ENCODE data around the gene CAMTA1.
A peak's percentile ranks its signal among the peaks of the same experiment; 100 is the strongest.

The CAMTA1 gene

GRCh38 chr1:7470904-7471638 is 685.8 kb downstream of the CAMTA1 start:
- 0 out of 2 replicates have a peak, but pooled peaks have one; percentile 31 for TF ChIP-seq SNAI2 (CRISPR knock-in tag; IDR thresholded peaks at IDR 0.05)
- TF ChIP-seq CSDC2 (CRISPR knock-in tag; IDR thresholded peaks at IDR 0.05), result no peak
- TF ChIP-seq ISL1 (CRISPR knock-in tag; IDR thresholded peaks at IDR 0.05), result no peak
- TF ChIP-seq ZFP30 (CRISPR knock-in tag; IDR thresholded peaks at IDR 0.05), result no peak
- TF ChIP-seq TOX (CRISPR knock-in tag; IDR thresholded peaks at IDR 0.05; ENCODE audit: borderline replicate concordance), result no peak
- TF ChIP-seq POU6F1 (CRISPR knock-in tag; IDR thresholded peaks at IDR 0.05; ENCODE audit: borderline replicate concordance, low read depth), result no peak
- TF ChIP-seq PPARA (CRISPR knock-in tag; IDR thresholded peaks at IDR 0.05; ENCODE audit: borderline replicate concordance), result no peak
- TF ChIP-seq PATZ1 (CRISPR knock-in tag; IDR thresholded peaks at IDR 0.05; ENCODE audit: borderline replicate concordance), result no peak
- no peak for TF ChIP-seq ZNF565 (CRISPR knock-in tag; conservative IDR thresholded peaks at IDR 0.05; ENCODE audit: low read depth)
- no peak for TF ChIP-seq ZNF70 (CRISPR knock-in tag; IDR thresholded peaks at IDR 0.05)
- TF ChIP-seq ZNF8 (CRISPR knock-in tag; IDR thresholded peaks at IDR 0.05), result no peak
- no peak for TF ChIP-seq BACH2 (CRISPR knock-in tag; IDR thresholded peaks at IDR 0.05; ENCODE audit: borderline replicate concordance)
- TF ChIP-seq ARNTL (CRISPR knock-in tag; IDR thresholded peaks at IDR 0.05; ENCODE audit: borderline replicate concordance, low read depth), result no peak
- no peak for TF ChIP-seq TCF4 (CRISPR knock-in tag; IDR thresholded peaks at IDR 0.05; ENCODE audit: borderline replicate concordance)
- no peak for TF ChIP-seq CREB5 (CRISPR knock-in tag; IDR thresholded peaks at IDR 0.05; ENCODE audit: low read depth)
- TF ChIP-seq ZC3H10 (CRISPR knock-in tag; IDR thresholded peaks at IDR 0.05), result peak; percentile 46; the same call in 1 of the 2 replicates
- no peak for TF ChIP-seq GLIS3 (CRISPR knock-in tag; IDR thresholded peaks at IDR 0.05)
- TF ChIP-seq RARB (CRISPR knock-in tag; IDR thresholded peaks at IDR 0.05), result no peak
- TF ChIP-seq, protein P1, sequence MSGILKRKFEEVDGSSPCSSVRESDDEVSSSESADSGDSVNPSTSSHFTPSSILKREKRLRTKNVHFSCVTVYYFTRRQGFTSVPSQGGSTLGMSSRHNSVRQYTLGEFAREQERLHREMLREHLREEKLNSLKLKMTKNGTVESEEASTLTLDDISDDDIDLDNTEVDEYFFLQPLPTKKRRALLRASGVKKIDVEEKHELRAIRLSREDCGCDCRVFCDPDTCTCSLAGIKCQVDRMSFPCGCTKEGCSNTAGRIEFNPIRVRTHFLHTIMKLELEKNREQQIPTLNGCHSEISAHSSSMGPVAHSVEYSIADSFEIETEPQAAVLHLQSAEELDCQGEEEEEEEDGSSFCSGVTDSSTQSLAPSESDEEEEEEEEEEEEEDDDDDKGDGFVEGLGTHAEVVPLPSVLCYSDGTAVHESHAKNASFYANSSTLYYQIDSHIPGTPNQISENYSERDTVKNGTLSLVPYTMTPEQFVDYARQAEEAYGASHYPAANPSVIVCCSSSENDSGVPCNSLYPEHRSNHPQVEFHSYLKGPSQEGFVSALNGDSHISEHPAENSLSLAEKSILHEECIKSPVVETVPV (CRISPR knock-in tag; IDR thresholded peaks at IDR 0.05), result no peak
- TF ChIP-seq OSR1 (CRISPR knock-in tag; IDR thresholded peaks at IDR 0.05), result no peak
- TF ChIP-seq, protein P2, sequence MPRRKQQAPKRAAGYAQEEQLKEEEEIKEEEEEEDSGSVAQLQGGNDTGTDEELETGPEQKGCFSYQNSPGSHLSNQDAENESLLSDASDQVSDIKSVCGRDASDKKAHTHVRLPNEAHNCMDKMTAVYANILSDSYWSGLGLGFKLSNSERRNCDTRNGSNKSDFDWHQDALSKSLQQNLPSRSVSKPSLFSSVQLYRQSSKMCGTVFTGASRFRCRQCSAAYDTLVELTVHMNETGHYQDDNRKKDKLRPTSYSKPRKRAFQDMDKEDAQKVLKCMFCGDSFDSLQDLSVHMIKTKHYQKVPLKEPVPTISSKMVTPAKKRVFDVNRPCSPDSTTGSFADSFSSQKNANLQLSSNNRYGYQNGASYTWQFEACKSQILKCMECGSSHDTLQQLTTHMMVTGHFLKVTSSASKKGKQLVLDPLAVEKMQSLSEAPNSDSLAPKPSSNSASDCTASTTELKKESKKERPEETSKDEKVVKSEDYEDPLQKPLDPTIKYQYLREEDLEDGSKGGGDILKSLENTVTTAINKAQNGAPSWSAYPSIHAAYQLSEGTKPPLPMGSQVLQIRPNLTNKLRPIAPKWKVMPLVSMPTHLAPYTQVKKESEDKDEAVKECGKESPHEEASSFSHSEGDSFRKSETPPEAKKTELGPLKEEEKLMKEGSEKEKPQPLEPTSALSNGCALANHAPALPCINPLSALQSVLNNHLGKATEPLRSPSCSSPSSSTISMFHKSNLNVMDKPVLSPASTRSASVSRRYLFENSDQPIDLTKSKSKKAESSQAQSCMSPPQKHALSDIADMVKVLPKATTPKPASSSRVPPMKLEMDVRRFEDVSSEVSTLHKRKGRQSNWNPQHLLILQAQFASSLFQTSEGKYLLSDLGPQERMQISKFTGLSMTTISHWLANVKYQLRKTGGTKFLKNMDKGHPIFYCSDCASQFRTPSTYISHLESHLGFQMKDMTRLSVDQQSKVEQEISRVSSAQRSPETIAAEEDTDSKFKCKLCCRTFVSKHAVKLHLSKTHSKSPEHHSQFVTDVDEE (CRISPR knock-in tag; IDR thresholded peaks at IDR 0.05), result no peak
- no peak for TF ChIP-seq ESRRG (CRISPR knock-in tag; IDR thresholded peaks at IDR 0.05)
- TF ChIP-seq ZFP3 (CRISPR knock-in tag; IDR thresholded peaks at IDR 0.05), result peak; percentile 63
- ATAC-seq, result peak; percentile 88

GRCh38 chr1:7471836-7472235 is 686.6 kb downstream of the CAMTA1 start:
- peak; percentile 2; the same call in 2 of the 3 replicates for ATAC-seq
- no peak for TF ChIP-seq OSR1 (CRISPR knock-in tag; IDR thresholded peaks at IDR 0.05)
- TF ChIP-seq ZC3H10 (CRISPR knock-in tag; IDR thresholded peaks at IDR 0.05), result no peak
- TF ChIP-seq TCF4 (CRISPR knock-in tag; IDR thresholded peaks at IDR 0.05; ENCODE audit: borderline replicate concordance), result no peak
- no peak for TF ChIP-seq ARNTL (CRISPR knock-in tag; IDR thresholded peaks at IDR 0.05; ENCODE audit: borderline replicate concordance, low read depth)
- no peak for TF ChIP-seq ZNF70 (CRISPR knock-in tag; IDR thresholded peaks at IDR 0.05)
- no peak for TF ChIP-seq POU6F1 (CRISPR knock-in tag; IDR thresholded peaks at IDR 0.05; ENCODE audit: borderline replicate concordance, low read depth)
- TF ChIP-seq TOX (CRISPR knock-in tag; IDR thresholded peaks at IDR 0.05; ENCODE audit: borderline replicate concordance), result no peak
- no peak for TF ChIP-seq ZFP30 (CRISPR knock-in tag; IDR thresholded peaks at IDR 0.05)
- TF ChIP-seq CSDC2 (CRISPR knock-in tag; IDR thresholded peaks at IDR 0.05), result no peak
- no peak for TF ChIP-seq ZFP3 (CRISPR knock-in tag; IDR thresholded peaks at IDR 0.05)
- no peak for TF ChIP-seq PATZ1 (CRISPR knock-in tag; IDR thresholded peaks at IDR 0.05; ENCODE audit: borderline replicate concordance)
- TF ChIP-seq ZNF8 (CRISPR knock-in tag; IDR thresholded peaks at IDR 0.05), result no peak
- TF ChIP-seq, protein P1 (CRISPR knock-in tag; IDR thresholded peaks at IDR 0.05), result no peak
- no peak for TF ChIP-seq ZNF565 (CRISPR knock-in tag; conservative IDR thresholded peaks at IDR 0.05; ENCODE audit: low read depth)
- TF ChIP-seq BACH2 (CRISPR knock-in tag; IDR thresholded peaks at IDR 0.05; ENCODE audit: borderline replicate concordance), result no peak
